ENCODE measurements around the gene MTARC2. TPM values are rescaled to one million over a fixed set of nuclear protein-coding genes. Genes with fewer than 3 reads are reported as not detected.
"Not testable (repeated sequence)": the region's sequence is repeated elsewhere in the genome, so short reads cannot be mapped to it uniquely, and the experiment has no call there.

MTARC2 gene
- total RNA-seq: not detected in 2 replicates

DNA sequence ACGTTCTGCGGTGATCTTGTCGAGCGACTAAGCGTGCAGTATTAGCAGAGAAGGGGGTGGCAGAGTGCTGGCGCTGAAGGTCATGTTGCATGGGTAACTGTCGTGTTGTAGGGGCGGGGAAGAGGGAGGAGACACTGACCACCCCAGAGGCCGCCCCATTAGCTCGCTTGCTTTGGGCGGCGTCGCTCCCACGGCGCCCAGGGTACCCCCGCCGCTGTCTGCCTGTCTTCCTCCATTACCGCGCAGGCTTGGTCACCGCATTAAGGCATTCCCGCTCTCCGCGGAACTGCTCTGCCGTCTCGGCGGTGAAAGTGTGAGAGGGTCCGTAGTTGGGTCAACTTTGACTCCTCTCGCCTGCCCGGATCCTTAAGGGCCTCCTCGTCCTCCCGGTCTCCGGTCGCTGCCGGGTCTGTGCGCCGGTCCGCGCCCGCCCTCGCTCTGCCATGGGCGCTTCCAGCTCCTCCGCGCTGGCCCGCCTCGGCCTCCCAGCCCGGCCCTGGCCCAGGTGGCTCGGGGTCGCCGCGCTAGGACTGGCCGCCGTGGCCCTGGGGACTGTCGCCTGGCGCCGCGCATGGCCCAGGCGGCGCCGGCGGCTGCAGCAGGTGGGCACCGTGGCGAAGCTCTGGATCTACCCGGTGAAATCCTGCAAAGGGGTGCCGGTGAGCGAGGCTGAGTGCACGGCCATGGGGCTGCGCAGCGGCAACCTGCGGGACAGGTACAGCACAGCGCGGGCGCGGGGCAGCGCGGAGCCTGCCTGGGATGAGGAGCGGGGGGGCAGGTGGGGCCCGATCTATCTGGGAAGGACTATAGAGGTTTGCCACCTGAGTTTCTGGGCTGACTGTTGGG is at the start of gene MTARC2:
MTARC2 (plus strand) TSS at position 234 of the 846 bp plus-strand sequence; CDS start at position 444, 210 bp downstream.
- intact Hi-C loops (cut with micrococcal nuclease): no loop called here

DNA sequence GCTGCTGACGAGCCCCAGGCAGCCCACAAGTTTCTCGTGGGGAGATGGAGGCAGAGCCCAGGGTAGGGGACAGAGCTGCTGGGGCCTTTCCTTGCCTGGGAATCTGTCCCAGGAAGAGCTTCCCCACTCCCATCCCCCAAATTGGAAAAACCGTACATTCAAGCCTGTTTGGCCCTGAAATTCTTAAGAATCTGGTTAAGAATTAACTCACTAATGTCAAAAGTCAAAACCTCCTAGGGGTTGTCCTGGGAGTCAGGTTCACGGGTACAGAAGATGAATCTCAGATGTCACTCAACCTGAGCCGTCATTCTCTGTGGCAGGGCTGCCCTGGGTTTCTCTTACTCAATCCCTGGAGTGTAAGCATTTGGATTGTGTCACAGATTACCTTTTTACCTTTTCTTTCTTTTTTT is 49.5 kb upstream of the MTARC2 start:
- intact Hi-C loops (cut with micrococcal nuclease): no loop called here

GRCh38 chr1:220699044-220699443 is 49.1 kb upstream of the MTARC2 start:
- intact Hi-C loops (cut with micrococcal nuclease): no loop called here

- intact Hi-C loops (cut with micrococcal nuclease): no loop called here
Measured at GRCh38 chr1:220700556-220701179, 47.5 kb upstream of the MTARC2 start.

GRCh38 chr1:220701974-220702373 is 46.1 kb upstream of the MTARC2 start:
- intact Hi-C loops (cut with micrococcal nuclease): no loop called here

- intact Hi-C loops (cut with micrococcal nuclease): no loop called here
Measured at GRCh38 chr1:220702733-220703270, 45.3 kb upstream of the MTARC2 start.

- intact Hi-C loops (cut with micrococcal nuclease): no loop called here
Measured at GRCh38 chr1:220703305-220703704, 44.8 kb upstream of the MTARC2 start.

- intact Hi-C loops (cut with micrococcal nuclease): no loop called here
Measured at GRCh38 chr1:220705782-220706181, 42.3 kb upstream of the MTARC2 start.

GRCh38 chr1:220706480-220706879 is 41.6 kb upstream of the MTARC2 start:
- intact Hi-C loops (cut with micrococcal nuclease): no loop called here

DNA sequence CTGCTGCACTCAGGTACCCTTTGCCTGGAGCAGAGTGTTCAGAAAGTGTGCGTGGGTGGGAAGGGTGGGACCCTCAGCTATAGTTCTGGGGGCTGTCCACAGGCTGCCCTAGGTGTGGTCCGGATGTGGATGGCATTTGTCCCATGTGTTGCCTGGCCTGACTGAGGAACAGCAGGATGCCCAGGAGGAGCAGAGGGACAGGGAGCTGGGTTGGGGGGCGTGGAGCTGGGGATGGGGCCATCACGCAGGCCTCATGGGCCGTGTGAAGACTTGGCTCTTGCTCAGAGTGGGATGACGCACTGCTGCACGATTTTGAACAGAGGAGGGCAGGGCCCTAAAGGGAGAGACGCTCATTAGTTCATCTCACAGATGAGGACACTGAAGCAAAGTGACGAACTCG is 41.0 kb upstream of the MTARC2 start:
- intact Hi-C loops (cut with micrococcal nuclease): no loop called here

DNA sequence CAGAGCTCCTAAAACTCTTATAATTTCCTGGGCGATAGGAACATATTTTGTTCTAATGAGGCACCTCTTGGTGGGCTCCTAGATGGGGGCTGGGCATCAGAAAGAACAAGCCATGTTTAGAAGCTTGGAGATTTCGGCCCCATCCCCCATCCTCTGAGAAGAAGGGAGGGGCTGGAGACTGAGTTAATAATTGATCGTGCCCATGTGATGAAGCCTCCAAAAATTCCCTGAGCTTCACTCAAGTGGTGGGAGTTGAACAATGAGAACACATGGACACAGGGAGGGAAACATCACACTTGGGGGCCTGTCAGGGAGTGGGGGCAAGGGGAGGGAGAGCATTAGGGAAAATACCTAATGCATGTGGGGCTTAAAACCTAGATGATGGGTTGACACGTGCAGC is 39.9 kb upstream of the MTARC2 start:
- intact Hi-C loops (cut with micrococcal nuclease): no loop called here

GRCh38 chr1:220708936-220709801 is 39.0 kb upstream of the MTARC2 start:
- intact Hi-C loops (cut with micrococcal nuclease): no loop called here

GRCh38 chr1:220710333-220710732 is 37.8 kb upstream of the MTARC2 start:
- intact Hi-C loops (cut with micrococcal nuclease): no loop called here

GRCh38 chr1:220711056-220711809 is 36.9 kb upstream of the MTARC2 start:
- intact Hi-C loops (cut with micrococcal nuclease): no loop called here

- intact Hi-C loops (cut with micrococcal nuclease): not testable (repeated sequence)
Measured at GRCh38 chr1:220715986-220716385, 32.1 kb upstream of the MTARC2 start.

- intact Hi-C loops (cut with micrococcal nuclease): no loop called here
Measured at GRCh38 chr1:220717800-220718640, 30.1 kb upstream of the MTARC2 start.

GRCh38 chr1:220721266-220721665 is 26.9 kb upstream of the MTARC2 start:
- intact Hi-C loops (cut with micrococcal nuclease): not testable (repeated sequence)

DNA sequence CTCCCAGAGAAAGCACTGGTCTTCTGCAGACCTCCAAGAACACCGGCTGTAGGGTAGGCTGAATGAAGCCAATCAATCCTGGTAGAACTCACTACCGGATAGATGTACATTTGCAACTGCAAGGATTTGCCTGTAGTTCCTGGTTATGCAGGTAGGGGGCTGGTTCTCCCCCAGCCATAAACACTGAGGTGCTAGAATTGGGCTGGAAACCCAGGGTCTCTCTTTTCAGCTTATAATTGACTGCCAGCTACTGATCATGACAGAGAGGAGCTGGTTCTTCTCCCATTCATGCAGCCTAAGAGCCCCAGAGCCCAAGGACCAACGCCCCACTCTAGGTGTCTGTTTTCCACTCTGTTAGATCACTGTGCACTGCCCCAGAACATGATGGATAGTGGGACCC is 21.5 kb upstream of the MTARC2 start:
- intact Hi-C loops (cut with micrococcal nuclease): no loop called here

GRCh38 chr1:220727519-220727918 is 20.6 kb upstream of the MTARC2 start:
- intact Hi-C loops (cut with micrococcal nuclease): no loop called here

DNA sequence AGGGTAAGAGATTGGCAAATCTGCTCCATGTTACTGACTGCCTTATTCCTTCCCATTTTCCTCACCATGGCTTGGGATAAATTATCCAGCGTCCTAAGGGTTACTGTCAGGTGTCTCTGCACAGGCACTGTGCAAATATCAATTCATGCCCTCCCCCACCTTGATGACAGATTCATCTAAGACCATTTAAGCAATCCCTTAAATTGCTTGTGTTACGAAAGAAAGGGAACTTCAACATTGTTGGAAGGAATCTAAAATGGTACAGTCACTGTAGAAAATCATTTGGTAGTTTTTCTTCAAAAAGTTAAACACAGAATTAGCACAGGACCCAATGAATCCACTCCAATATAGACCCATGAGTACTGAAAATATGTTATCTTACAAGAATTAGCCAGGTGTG is 17.6 kb upstream of the MTARC2 start:
- intact Hi-C loops (cut with micrococcal nuclease): loop anchor here (5.0 kb wide), 2 partner anchors 683 to 738 kb away; partner anchors contain the start of gene EPRS1
